Measurements from ENCODE around the gene PRCP. TPM values are rescaled to one million over a fixed set of nuclear protein-coding genes. Genes with fewer than 3 reads are reported as not detected.

PRCP gene
- polyA plus RNA-seq, 1 of the 3 experiments (the other 2 are of a cell fraction): 65.0 TPM

DNA sequence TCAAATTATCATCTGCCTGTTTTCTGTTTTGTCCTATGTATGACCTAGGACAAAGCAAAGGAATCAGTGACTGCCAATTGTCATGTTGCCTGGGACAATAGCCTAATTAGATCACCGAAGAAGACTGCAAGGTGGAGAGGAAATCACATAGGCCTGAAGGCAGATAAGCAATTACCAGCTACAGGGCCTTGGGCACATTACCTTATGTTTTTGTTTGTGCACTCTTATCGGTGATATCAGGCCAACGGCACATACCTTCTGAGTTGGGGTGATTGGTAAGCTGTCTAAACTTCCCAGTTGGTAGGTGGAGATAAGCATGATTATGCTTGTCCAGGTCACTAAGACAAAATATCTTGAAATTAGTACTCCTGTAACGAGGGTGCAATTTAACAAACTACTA lies 108.5 kb downstream of the PRCP start (continued):
- TF ChIP-seq JUND (IDR thresholded peaks at IDR 0.05): no peak
- TF ChIP-seq TAF1 (IDR thresholded peaks at IDR 0.05; ENCODE audit: borderline replicate concordance, low read depth, low read length): no peak
- TF ChIP-seq RFX5 (IDR thresholded peaks at IDR 0.05; ENCODE audit: low read length): no peak
- TF ChIP-seq RXRA (IDR thresholded peaks at IDR 0.05; ENCODE audit: borderline replicate concordance, low read depth): no peak
- TF ChIP-seq IRF3 (IDR thresholded peaks at IDR 0.05; ENCODE audit: low read depth, low read length): no peak
- TF ChIP-seq NRF1 (IDR thresholded peaks at IDR 0.05; ENCODE audit: low read depth, low read length): no peak
- TF ChIP-seq USF1 (IDR thresholded peaks at IDR 0.05; ENCODE audit: borderline replicate concordance, low read depth): no peak
- TF ChIP-seq FOSL2 (IDR thresholded peaks at IDR 0.05; ENCODE audit: borderline replicate concordance, low read depth): no peak
- TF ChIP-seq ZBTB33 (IDR thresholded peaks at IDR 0.05; ENCODE audit: borderline replicate concordance, low read depth): no peak
- TF ChIP-seq SMC3 (IDR thresholded peaks at IDR 0.05; ENCODE audit: low read depth, low read length): no peak
- TF ChIP-seq GATA2 (CRISPR knock-in tag; IDR thresholded peaks at IDR 0.05): peak; percentile 72

GRCh38 chr11:82790723-82791484 lies 109.3 kb downstream of the PRCP start:
- peak; percentile 70 for TF ChIP-seq CHD2 (IDR thresholded peaks at IDR 0.05; ENCODE audit: low read length, partially characterized antibody)
- TF ChIP-seq, protein P1, sequence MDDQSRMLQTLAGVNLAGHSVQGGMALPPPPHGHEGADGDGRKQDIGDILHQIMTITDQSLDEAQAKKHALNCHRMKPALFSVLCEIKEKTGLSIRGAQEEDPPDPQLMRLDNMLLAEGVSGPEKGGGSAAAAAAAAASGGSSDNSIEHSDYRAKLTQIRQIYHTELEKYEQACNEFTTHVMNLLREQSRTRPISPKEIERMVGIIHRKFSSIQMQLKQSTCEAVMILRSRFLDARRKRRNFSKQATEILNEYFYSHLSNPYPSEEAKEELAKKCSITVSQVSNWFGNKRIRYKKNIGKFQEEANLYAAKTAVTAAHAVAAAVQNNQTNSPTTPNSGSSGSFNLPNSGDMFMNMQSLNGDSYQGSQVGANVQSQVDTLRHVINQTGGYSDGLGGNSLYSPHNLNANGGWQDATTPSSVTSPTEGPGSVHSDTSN (IDR thresholded peaks at IDR 0.05): 0 out of 2 replicates have a peak, but pooled peaks have one; percentile 30
- TF ChIP-seq RCOR1 (IDR thresholded peaks at IDR 0.05; ENCODE audit: low read length): 0 out of 2 replicates have a peak, but pooled peaks have one; percentile 34
- TF ChIP-seq IRF3 (IDR thresholded peaks at IDR 0.05; ENCODE audit: low read depth, low read length): no peak
- peak in 1 of 2 experiments; percentile 58; a peak in 2 of 4 replicates for TF ChIP-seq EP300 (IDR thresholded peaks at IDR 0.05; ENCODE audit: borderline replicate concordance in 1 of 2, low read depth in 1 of 2, low read length in 1 of 2)
- TF ChIP-seq GABPA (IDR thresholded peaks at IDR 0.05; ENCODE audit: low read depth): no peak
- Histone ChIP-seq H3K4me1 (ENCODE audit: control insufficient read depth in 1 of 2, insufficient read depth in 2 of 2, low read depth in 1 of 2, low read length in 1 of 2) (peaks cover 0 to 28% of the 10 kb centered on the region in 2 experiments; a peak in 2 of 4 replicates), H3K79me2 (ENCODE audit: insufficient read depth) (no peaks in the 10 kb centered on the region), H3F3A (replicated peaks; ENCODE audit: insufficient read depth) (no peaks in the 10 kb centered on the region), H3K4me2 (no peak overlapping the region), H4K20me1 (ENCODE audit: insufficient read depth) (no peaks in the 10 kb centered on the region), H3K9ac (no peak overlapping the region), H2AFZ (ENCODE audit: low read depth) (no peak overlapping the region), H3K4me3 (ENCODE audit: low read depth in 2 of 2, low read length in 1 of 2) (no peak overlapping the region), H3K9me2 (no peaks in the 10 kb centered on the region), H3K9me3 (no peaks in the 10 kb centered on the region), H3K27me3 (ENCODE audit: insufficient read depth) (no peaks in the 10 kb centered on the region), H3K36me3 (replicated peaks in 1 of 2; ENCODE audit: control insufficient read depth in 1 of 2, insufficient read depth in 2 of 2, low read length in 1 of 2) (no peaks in the 10 kb centered on the region), H3K27ac (ENCODE audit: low read depth in 2 of 2, low read length in 1 of 2) (peak overlapping the region; percentile 15 to 99; a peak in 3 of 4 replicates)
- CTCF ChIA-PET: interaction anchor here (1.1 to 3.5 kb wide), 6 partner anchors 16 to 108 kb away, joined by 3 to 14 read pairs (median 4); no protein-coding TSS in a partner anchor
- 38% methylated on average over 4 of the region's 5 CpGs for whole genome bisulfite sequencing (ENCODE audit: low lambda C conversion rate)
- POLR2A ChIA-PET: no interaction called here
- DNase-seq: peak; percentile 65

All from SK-N-SH (cell line).